Stimulated activated naive CD8-positive, alpha-beta T cell treated with anti-CD3 and anti-CD28 coated beads, Interleukin-15, amount 100 ng/mL, for 72 hours (primary cell): ENCODE results near the gene CDH13.
A peak's percentile ranks its signal among the peaks of the same experiment; 100 is the strongest.

ENCODE experiments used
- ATAC-seq: fragments of 150-1000 bp; cut with Tn5 transposase; 2 replicates; pipeline ENCODE4 v1.10.0; 2021; ENCODE audit warnings: mild to moderate bottlenecking, moderate library complexity
- DNase-seq, 2 donors: peaks; one replicate each; pipeline ENCODE4 v3.0.0; 2021 to 2022
- H3K27ac Mint-ChIP-seq, 2 donors: one replicate each; pipeline ENCODE4 v1.8.0; 2022; ENCODE audit warnings: mild to moderate bottlenecking in 2 of 2, mixed read lengths in 2 of 2, moderate library complexity in 2 of 2
- H3K27me3 Mint-ChIP-seq: one replicate; pipeline ENCODE4 v1.8.0; 2022; ENCODE audit warnings: mixed read lengths
- H3K4me1 Mint-ChIP-seq: one replicate; pipeline ENCODE4 v1.8.0; 2022; ENCODE audit warnings: mild to moderate bottlenecking, mixed read lengths
- H3K4me3 Mint-ChIP-seq, 2 donors: one replicate each; pipeline ENCODE4 v1.8.0; 2022; ENCODE audit warnings: mild to moderate bottlenecking in 2 of 2, mixed read lengths in 2 of 2, moderate library complexity in 1 of 2
- H3K9me3 Mint-ChIP-seq, 2 donors: one replicate each; pipeline ENCODE4 v1.8.0; 2022; ENCODE audit warnings: mixed read lengths in 2 of 2

The CDH13 gene

GRCh38 chr16:83624429-83625120 is 997.8 kb downstream of the CDH13 start:
- H3K27me3 Mint-ChIP-seq, result no peaks in the 10 kb centered on the region

GRCh38 chr16:83626204-83626603 is 999.4 kb downstream of the CDH13 start:
- no peaks in the 10 kb centered on the region for H3K4me1 Mint-ChIP-seq
- ATAC-seq (no peak), DNase-seq (no peak)
- H3K27ac Mint-ChIP-seq, result no peak overlapping the region
- H3K4me3 Mint-ChIP-seq, result no peak overlapping the region
- H3K27me3 Mint-ChIP-seq, result no peaks in the 10 kb centered on the region
- no peaks in the 10 kb centered on the region for H3K9me3 Mint-ChIP-seq

More at GRCh38 chr16:83624429-83625120, 997.8 kb downstream of the CDH13 start:
- no peak overlapping the region for H3K27ac Mint-ChIP-seq
- DNase-seq (no peak), ATAC-seq (no peak)
- no peaks in the 10 kb centered on the region for H3K9me3 Mint-ChIP-seq
- H3K4me3 Mint-ChIP-seq, result no peak overlapping the region
- no peaks in the 10 kb centered on the region for H3K4me1 Mint-ChIP-seq

- no peak for ATAC-seq
- no peak overlapping the region for H3K4me3 Mint-ChIP-seq
- H3K4me1 Mint-ChIP-seq, result no peaks in the 10 kb centered on the region
- H3K9me3 Mint-ChIP-seq, result no peaks in the 10 kb centered on the region
- no peaks in the 10 kb centered on the region for H3K27me3 Mint-ChIP-seq
- H3K27ac Mint-ChIP-seq, result no peak overlapping the region
- DNase-seq, result no peak
Observed at GRCh38 chr16:83626676-83627075, 999.9 kb downstream of the CDH13 start.

DNA sequence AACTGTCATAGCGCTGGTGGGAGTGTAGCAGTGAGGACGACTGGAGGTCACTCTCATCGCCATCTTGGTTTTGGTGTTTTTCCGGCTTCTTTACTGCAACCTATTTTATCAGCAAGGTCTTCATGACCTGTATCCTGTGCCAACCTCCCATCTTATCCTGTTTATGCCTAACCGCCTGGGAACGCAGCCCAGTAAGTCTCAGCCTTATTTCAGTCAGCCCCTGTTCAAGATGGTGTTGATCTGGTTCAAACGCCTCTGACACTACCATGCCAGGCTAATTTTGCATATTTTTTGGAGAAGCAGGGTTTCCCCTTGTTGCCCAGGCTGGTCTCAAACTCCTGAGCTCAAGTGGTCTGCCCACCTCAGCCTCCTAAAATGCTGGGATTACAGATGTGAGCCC is 1001.2 kb downstream of the CDH13 start:
- no peak for ATAC-seq
- H3K4me3 Mint-ChIP-seq, result no peak overlapping the region
- no peaks in the 10 kb centered on the region for H3K27me3 Mint-ChIP-seq
- DNase-seq, result no peak
- H3K4me1 Mint-ChIP-seq, result no peaks in the 10 kb centered on the region
- no peak overlapping the region for H3K27ac Mint-ChIP-seq
- H3K9me3 Mint-ChIP-seq, result peaks cover 0 to under 1% of the 10 kb centered on the region in 2 donors

GRCh38 chr16:83629426-83629825 is 1002.7 kb downstream of the CDH13 start:
- Mint-ChIP-seq H3K4me3 (no peak overlapping the region), H3K27ac (no peak overlapping the region), H3K4me1 (no peaks in the 10 kb centered on the region), H3K27me3 (no peaks in the 10 kb centered on the region), H3K9me3 (peaks cover 5 to 9% of the 10 kb centered on the region in 2 donors)
- DNase-seq (no peak), ATAC-seq (no peak)

DNA sequence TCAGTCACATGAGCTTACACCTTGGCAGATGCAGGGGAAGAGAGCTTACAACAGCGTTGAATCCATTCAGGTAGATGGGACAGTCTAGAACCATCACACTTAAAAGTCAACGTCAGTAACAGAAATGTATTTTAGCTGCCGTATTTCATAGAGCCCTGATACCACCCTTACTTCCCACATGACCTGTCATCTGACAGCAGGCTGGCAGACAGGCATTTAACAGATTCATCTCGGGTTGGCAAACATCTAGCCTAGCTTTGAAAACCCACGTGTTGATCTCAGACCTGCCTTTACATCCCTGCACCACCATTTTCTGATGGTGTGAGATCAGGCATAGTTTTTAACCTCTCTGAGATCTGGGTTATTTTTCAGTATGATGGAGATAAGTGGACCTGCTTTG is 1003.1 kb downstream of the CDH13 start:
- H3K4me1 Mint-ChIP-seq, result no peaks in the 10 kb centered on the region
- no peak for ATAC-seq
- no peaks in the 10 kb centered on the region for H3K27me3 Mint-ChIP-seq
- DNase-seq, result no peak
- peaks cover 5 to 9% of the 10 kb centered on the region in 2 donors for H3K9me3 Mint-ChIP-seq
- peak overlapping the region in 1 of 2 donors; percentile 13 for H3K27ac Mint-ChIP-seq
- no peak overlapping the region for H3K4me3 Mint-ChIP-seq

GRCh38 chr16:83630979-83631378 is 1004.2 kb downstream of the CDH13 start:
- Mint-ChIP-seq H3K27me3 (no peaks in the 10 kb centered on the region), H3K4me1 (no peaks in the 10 kb centered on the region), H3K4me3 (no peak overlapping the region), H3K9me3 (peaks cover 5 to 9% of the 10 kb centered on the region in 2 donors), H3K27ac (no peak overlapping the region)
- no peak for ATAC-seq
- no peak for DNase-seq

GRCh38 chr16:83633286-83633685 is 1006.5 kb downstream of the CDH13 start:
- H3K9me3 Mint-ChIP-seq, result peaks cover 5 to 9% of the 10 kb centered on the region in 2 donors
- H3K4me3 Mint-ChIP-seq, result no peak overlapping the region
- no peaks in the 10 kb centered on the region for H3K27me3 Mint-ChIP-seq
- no peaks in the 10 kb centered on the region for H3K4me1 Mint-ChIP-seq
- ATAC-seq, result no peak
- no peak overlapping the region for H3K27ac Mint-ChIP-seq
- DNase-seq, result no peak

DNA sequence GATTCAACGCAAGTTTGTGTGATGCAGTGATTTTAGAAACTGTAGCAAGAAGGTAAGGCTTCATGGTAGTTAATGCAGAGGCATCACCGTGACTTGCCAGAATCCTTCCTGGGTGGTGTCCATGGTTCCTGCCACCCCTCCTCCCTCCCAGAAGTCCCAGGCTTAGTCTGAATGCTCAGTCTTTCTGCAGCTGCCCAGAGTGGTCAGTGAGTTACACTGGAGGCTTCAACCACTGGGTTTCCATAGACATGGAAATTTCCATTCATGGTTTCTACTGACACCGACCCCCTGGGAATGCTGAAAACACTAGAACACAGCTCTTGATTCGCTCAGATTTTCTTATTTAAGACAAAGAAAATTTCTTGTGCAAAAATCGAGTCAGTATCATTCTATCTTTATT is 1021.6 kb downstream of the CDH13 start:
- no peak overlapping the region for H3K4me3 Mint-ChIP-seq
- DNase-seq (no peak), ATAC-seq (no peak)
- no peak overlapping the region for H3K27ac Mint-ChIP-seq
- H3K9me3 Mint-ChIP-seq, result peaks cover 5 to 9% of the 10 kb centered on the region in 2 donors
- no peaks in the 10 kb centered on the region for H3K4me1 Mint-ChIP-seq
- H3K27me3 Mint-ChIP-seq, result peaks cover 7% of the 10 kb centered on the region

- H3K4me3 Mint-ChIP-seq, result no peak overlapping the region
- DNase-seq, result no peak
- no peak for ATAC-seq
- H3K9me3 Mint-ChIP-seq, result peaks cover 0 to 6% of the 10 kb centered on the region in 2 donors
- peaks cover 17% of the 10 kb centered on the region for H3K27me3 Mint-ChIP-seq
- H3K4me1 Mint-ChIP-seq, result no peaks in the 10 kb centered on the region
- H3K27ac Mint-ChIP-seq, result no peak overlapping the region
Observed at GRCh38 chr16:83651871-83652270, 1025.1 kb downstream of the CDH13 start.

DNA sequence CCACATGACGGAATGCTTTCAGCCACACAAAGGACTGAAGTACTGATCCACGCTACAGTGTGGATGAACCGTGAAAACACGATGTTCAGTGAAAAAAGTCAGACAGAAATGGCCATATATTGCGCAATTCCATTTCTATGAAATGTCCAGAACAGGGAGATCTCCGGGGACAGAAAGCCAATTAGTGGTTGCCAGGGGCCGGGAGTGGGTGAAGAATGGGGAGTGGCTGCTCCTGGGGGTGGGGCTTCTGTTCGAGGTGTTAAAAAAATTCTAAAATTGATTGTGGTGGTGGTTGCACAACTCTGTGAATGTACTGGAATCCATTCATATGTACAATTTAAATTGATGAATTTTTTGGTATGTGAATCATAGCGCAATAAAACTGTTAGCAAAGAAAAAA is 1026.2 kb downstream of the CDH13 start:
- ATAC-seq, result no peak
- no peak for DNase-seq
- Mint-ChIP-seq H3K4me1 (no peaks in the 10 kb centered on the region), H3K27ac (no peak overlapping the region), H3K27me3 (peaks cover 17% of the 10 kb centered on the region), H3K9me3 (no peaks in the 10 kb centered on the region), H3K4me3 (no peak overlapping the region)

DNA sequence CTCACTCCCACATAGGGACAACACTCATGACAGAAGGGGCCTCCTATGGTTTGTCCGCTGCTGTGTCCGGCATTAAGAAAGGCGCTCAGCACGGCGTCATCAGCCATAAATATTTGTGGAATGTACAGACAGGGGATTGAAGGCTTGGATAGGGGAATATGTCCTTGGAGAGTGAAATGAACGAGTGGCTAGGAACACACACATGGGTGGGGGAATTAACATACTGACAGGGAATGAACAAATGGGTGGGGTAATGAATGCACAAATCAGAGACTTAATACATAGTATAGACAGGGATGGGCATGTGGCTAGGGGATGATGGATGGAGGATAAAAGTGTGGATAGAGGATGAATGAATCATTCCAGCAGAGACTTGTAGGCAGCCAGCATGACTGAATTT is 1027.0 kb downstream of the CDH13 start:
- Mint-ChIP-seq H3K4me1 (no peaks in the 10 kb centered on the region), H3K9me3 (no peaks in the 10 kb centered on the region), H3K27me3 (peaks cover 17% of the 10 kb centered on the region), H3K27ac (no peak overlapping the region), H3K4me3 (no peak overlapping the region)
- no peak for ATAC-seq
- DNase-seq, result no peak

DNA sequence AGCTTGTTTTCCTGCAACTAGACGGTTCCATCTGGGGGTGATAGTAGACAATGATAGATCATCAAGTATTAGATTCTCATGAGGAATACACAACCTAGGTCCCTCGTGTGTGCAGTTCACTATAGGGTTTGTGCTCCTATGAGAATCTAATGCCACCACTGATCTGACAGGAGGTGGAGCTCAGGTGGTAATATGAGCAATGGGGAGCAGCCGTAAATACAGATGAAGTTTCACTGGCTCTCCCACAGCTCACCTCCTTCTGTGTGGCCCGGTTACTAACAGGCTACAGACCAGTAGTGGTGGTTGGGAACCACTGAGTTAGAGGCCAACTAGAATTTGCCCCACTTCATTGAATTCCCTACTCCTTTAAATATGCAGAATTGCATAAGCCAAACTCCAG is 1033.5 kb downstream of the CDH13 start:
- ATAC-seq, result no peak
- no peaks in the 10 kb centered on the region for H3K4me1 Mint-ChIP-seq
- no peaks in the 10 kb centered on the region for H3K27me3 Mint-ChIP-seq
- no peak overlapping the region for H3K27ac Mint-ChIP-seq
- no peak overlapping the region for H3K4me3 Mint-ChIP-seq
- DNase-seq, result no peak
- no peaks in the 10 kb centered on the region for H3K9me3 Mint-ChIP-seq

- DNase-seq (no peak), ATAC-seq (no peak)
- Mint-ChIP-seq H3K27ac (no peak overlapping the region), H3K9me3 (peaks cover 0 to 3% of the 10 kb centered on the region in 2 donors), H3K27me3 (no peaks in the 10 kb centered on the region), H3K4me3 (no peak overlapping the region), H3K4me1 (no peaks in the 10 kb centered on the region)
Observed at GRCh38 chr16:83661656-83662055, 1034.9 kb downstream of the CDH13 start.

GRCh38 chr16:83666449-83666848 is 1039.7 kb downstream of the CDH13 start:
- Mint-ChIP-seq H3K9me3 (peaks cover 0 to 5% of the 10 kb centered on the region in 2 donors), H3K4me1 (no peaks in the 10 kb centered on the region), H3K27me3 (no peaks in the 10 kb centered on the region), H3K27ac (no peak overlapping the region), H3K4me3 (no peak overlapping the region)
- DNase-seq (no peak), ATAC-seq (no peak)

DNA sequence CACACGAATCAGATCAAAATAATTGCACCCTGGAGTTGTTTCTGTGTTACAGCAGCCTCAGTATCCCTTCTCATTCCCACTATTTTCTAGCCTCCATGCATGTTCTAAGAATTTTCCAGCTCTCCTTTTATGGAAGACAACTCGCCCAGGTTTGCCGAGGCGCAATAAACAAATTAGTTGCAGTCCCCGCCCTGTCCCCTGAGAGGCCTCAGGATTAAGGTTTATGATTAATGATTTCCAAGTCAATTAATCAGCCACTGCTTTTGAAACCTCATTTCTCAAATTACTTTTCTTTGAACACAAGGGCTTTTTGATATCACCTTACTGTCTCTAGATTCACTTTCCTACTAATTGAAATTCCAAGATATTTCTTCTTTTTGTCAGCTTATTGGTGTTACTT is 1042.7 kb downstream of the CDH13 start:
- H3K27ac Mint-ChIP-seq, result no peak overlapping the region
- H3K27me3 Mint-ChIP-seq, result no peaks in the 10 kb centered on the region
- no peak for DNase-seq
- H3K4me3 Mint-ChIP-seq, result no peak overlapping the region
- H3K4me1 Mint-ChIP-seq, result no peaks in the 10 kb centered on the region
- ATAC-seq, result no peak
- H3K9me3 Mint-ChIP-seq, result peaks cover 0 to 5% of the 10 kb centered on the region in 2 donors

- H3K27ac Mint-ChIP-seq, result no peak overlapping the region
- ATAC-seq, result no peak
- H3K9me3 Mint-ChIP-seq, result no peaks in the 10 kb centered on the region
- DNase-seq, result no peak
- no peak overlapping the region for H3K4me3 Mint-ChIP-seq
- H3K27me3 Mint-ChIP-seq, result no peaks in the 10 kb centered on the region
- H3K4me1 Mint-ChIP-seq, result no peaks in the 10 kb centered on the region
Observed at GRCh38 chr16:83674931-83675535, 1048.3 kb downstream of the CDH13 start.
